Measurements from ENCODE around the gene PTPRCAP. TPM values are rescaled to one million over a fixed set of nuclear protein-coding genes. Genes with fewer than 3 reads are reported as not detected.

The PTPRCAP gene
- polyA plus RNA-seq, 1 donor (not counting 4 experiments of a cell fraction or from before 2014, with no cell fraction given), result not detected

DNA sequence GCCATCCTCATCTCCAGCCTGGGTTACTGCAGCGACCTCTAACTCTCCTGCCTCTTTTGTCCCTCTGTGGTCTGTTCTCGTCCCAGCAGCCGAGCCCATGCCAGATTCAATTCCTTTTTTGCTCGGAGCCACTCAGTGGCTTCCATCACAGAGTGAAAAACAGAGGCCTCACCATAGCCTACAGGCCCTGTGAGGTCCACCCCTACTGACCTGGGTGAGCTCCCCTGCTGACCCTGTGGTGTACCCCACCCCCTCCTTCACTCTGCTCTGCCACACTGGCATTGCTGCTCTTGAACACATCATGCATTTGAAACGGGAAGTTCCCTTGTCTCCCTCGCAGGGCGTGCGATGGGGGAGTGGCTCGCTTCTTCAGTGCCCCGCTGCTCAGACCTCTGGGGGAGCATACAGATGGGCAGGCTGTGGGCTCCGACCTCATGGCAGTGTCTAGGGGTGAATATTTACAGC is 47.4 kb upstream of the PTPRCAP start:
- Histone ChIP-seq H2AFZ (ENCODE audit: control insufficient read depth, low read length) (no peak overlapping the region), H3K4me3 (ENCODE audit: control insufficient read depth in 2 of 3, extremely low read depth in 1 of 3, insufficient read depth in 2 of 3, low read depth in 1 of 3, low read length in 3 of 3) (no peak overlapping the region), H3K9me3 (ENCODE audit: control insufficient read depth, low read depth, low read length) (no peaks in the 10 kb centered on the region), H3K27ac (ENCODE audit: control insufficient read depth, insufficient read depth, low read length) (no peak overlapping the region), H3K9ac (ENCODE audit: control insufficient read depth, extremely low read depth, insufficient read depth, low read length) (no peak overlapping the region), H3K36me3 (ENCODE audit: control insufficient read depth in 2 of 2, extremely low read depth in 1 of 2, insufficient read depth in 2 of 2, low read length in 2 of 2) (peaks cover 4 to 13% of the 10 kb centered on the region in 2 experiments), H3K27me3 (ENCODE audit: control insufficient read depth, extremely low read depth, insufficient read depth, low read length) (no peaks in the 10 kb centered on the region), H4K20me1 (ENCODE audit: control insufficient read depth, extremely low read depth, insufficient read depth, low read length) (no peaks in the 10 kb centered on the region), H3K9me1 (ENCODE audit: control insufficient read depth, extremely low read depth, insufficient read depth, low read length) (no peaks in the 10 kb centered on the region), H3K79me2 (ENCODE audit: control insufficient read depth, insufficient read depth, low read length) (peaks cover 4% of the 10 kb centered on the region), H3K4me1 (ENCODE audit: control insufficient read depth, extremely low read depth, insufficient read depth, low read length) (peaks cover 13% of the 10 kb centered on the region), H3K4me2 (ENCODE audit: control insufficient read depth, extremely low read depth, insufficient read depth, low read depth, low read length) (no peak overlapping the region)
- DNase-seq (ENCODE audit: low read depth, low spot score) (no peak), FAIRE-seq (no peak)
- no peak for TF ChIP-seq EZH2 (IDR thresholded peaks at IDR 0.05; ENCODE audit: low read length)
- TF ChIP-seq, protein P1, sequence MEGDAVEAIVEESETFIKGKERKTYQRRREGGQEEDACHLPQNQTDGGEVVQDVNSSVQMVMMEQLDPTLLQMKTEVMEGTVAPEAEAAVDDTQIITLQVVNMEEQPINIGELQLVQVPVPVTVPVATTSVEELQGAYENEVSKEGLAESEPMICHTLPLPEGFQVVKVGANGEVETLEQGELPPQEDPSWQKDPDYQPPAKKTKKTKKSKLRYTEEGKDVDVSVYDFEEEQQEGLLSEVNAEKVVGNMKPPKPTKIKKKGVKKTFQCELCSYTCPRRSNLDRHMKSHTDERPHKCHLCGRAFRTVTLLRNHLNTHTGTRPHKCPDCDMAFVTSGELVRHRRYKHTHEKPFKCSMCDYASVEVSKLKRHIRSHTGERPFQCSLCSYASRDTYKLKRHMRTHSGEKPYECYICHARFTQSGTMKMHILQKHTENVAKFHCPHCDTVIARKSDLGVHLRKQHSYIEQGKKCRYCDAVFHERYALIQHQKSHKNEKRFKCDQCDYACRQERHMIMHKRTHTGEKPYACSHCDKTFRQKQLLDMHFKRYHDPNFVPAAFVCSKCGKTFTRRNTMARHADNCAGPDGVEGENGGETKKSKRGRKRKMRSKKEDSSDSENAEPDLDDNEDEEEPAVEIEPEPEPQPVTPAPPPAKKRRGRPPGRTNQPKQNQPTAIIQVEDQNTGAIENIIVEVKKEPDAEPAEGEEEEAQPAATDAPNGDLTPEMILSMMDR (optimal IDR thresholded peaks at IDR 0.05 in 1 of 3, IDR thresholded peaks at IDR 0.05 in 1 of 3, conservative IDR thresholded peaks at IDR 0.05 in 1 of 3; ENCODE audit: extremely low read depth in 1 of 3, insufficient read depth in 2 of 3, low read length in 3 of 3), result no peak
- dilution Hi-C loops (cut with MboI; ENCODE audit: extremely low pct_ligation_motif_present, low sequenced_read_pairs), result no loop called here

DNA sequence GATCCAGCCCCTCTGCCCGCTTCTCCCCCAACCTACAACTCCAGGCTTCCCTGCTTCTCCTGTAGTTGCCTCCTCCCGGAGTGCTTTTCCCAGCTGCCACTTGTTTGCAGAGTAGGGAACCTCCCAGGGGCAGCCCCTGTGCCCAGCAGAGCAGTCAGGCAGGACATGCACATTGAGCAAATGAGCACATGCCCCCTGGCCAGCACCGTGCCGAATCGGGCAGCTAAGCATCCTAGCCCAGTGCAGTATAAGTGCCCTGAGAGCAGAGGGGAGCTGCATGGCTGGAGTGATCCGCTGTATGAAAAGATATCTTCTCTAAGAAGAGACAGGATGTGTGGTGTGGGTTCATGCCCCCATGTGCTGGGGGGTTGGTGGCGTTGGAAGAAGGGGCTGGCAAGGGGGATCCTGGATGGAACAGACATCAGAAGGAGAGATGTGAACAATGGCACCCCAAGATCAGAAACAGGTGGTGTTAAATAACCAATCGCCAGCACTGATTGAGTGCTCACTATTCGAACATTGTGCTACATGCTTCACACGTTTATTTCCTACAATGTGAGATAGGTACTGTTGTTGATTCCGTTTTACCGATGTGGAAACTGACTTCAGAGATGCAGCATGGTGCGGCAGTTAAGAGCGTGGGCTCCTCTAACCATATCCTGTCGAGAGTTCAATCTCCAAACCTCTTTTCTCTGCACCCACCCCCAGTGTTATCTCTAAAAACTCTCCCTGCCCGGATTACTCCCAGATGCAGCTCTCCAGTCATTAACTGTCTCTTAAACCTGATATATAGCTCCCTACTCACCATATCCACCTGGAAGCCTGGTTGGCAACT is 46.6 kb upstream of the PTPRCAP start:
- H3K4me2 ChIP-seq (ENCODE audit: control insufficient read depth, extremely low read depth, insufficient read depth, low read depth, low read length), result peak overlapping the region; percentile 80
- no peak overlapping the region for H3K27ac ChIP-seq (ENCODE audit: control insufficient read depth, insufficient read depth, low read length)
- no peak for DNase-seq (ENCODE audit: low read depth, low spot score)
- H3K9ac ChIP-seq (ENCODE audit: control insufficient read depth, extremely low read depth, insufficient read depth, low read length), result no peak overlapping the region
- no peaks in the 10 kb centered on the region for H3K27me3 ChIP-seq (ENCODE audit: control insufficient read depth, extremely low read depth, insufficient read depth, low read length)
- no peak for FAIRE-seq
- peak overlapping the region in 1 of 3 experiments; percentile 81 for H3K4me3 ChIP-seq (ENCODE audit: control insufficient read depth in 2 of 3, extremely low read depth in 1 of 3, insufficient read depth in 2 of 3, low read depth in 1 of 3, low read length in 3 of 3)
- no peaks in the 10 kb centered on the region for H4K20me1 ChIP-seq (ENCODE audit: control insufficient read depth, extremely low read depth, insufficient read depth, low read length)
- peaks cover 13% of the 10 kb centered on the region for H3K4me1 ChIP-seq (ENCODE audit: control insufficient read depth, extremely low read depth, insufficient read depth, low read length)
- dilution Hi-C loops (cut with MboI; ENCODE audit: extremely low pct_ligation_motif_present, low sequenced_read_pairs), result no loop called here
- H3K79me2 ChIP-seq (ENCODE audit: control insufficient read depth, insufficient read depth, low read length), result peaks cover 4% of the 10 kb centered on the region
- H2AFZ ChIP-seq (ENCODE audit: control insufficient read depth, low read length), result no peak overlapping the region
- no peaks in the 10 kb centered on the region for H3K9me3 ChIP-seq (ENCODE audit: control insufficient read depth, low read depth, low read length)
- TF ChIP-seq, protein P1 (optimal IDR thresholded peaks at IDR 0.05 in 1 of 3, IDR thresholded peaks at IDR 0.05 in 1 of 3, conservative IDR thresholded peaks at IDR 0.05 in 1 of 3; ENCODE audit: extremely low read depth in 1 of 3, insufficient read depth in 2 of 3, low read length in 3 of 3), result no peak
- TF ChIP-seq EZH2 (IDR thresholded peaks at IDR 0.05; ENCODE audit: low read length), result no peak
- H3K36me3 ChIP-seq (ENCODE audit: control insufficient read depth in 2 of 2, extremely low read depth in 1 of 2, insufficient read depth in 2 of 2, low read length in 2 of 2), result peaks cover 4 to 8% of the 10 kb centered on the region in 2 experiments
- no peaks in the 10 kb centered on the region for H3K9me1 ChIP-seq (ENCODE audit: control insufficient read depth, extremely low read depth, insufficient read depth, low read length)

Data from keratinocyte (primary cell).